HepG2 (cell line): ENCODE measurements around the gene CACNA1C. TPM values are rescaled to one million over a fixed set of nuclear protein-coding genes. Genes with fewer than 3 reads are reported as not detected.

Experiments used
- ATAC-seq: fragments of 200-7000 bp; cut with Tn5 transposase; 3 replicates; pipeline ENCODE4 v1.9.1; 2020; ENCODE audit warnings: mild to moderate bottlenecking, moderate library complexity
- BruUV-seq: library from RNA; stranded (reverse); fragments of 400-500 nt; replicated peaks from 2 replicates; lab custom pipeline; 2021; lab: Mats Ljungman, UMichigan
- CTCF ChIA-PET: fragments of 300-600 bp; formaldehyde crosslinking; extraction: SDS; loops from one replicate; lab custom pipeline; 2021; ENCODE audit warnings: low total read pairs, inconsistent platforms, low intra/inter-chr PET ratio; lab: Yijun Ruan, JAX
- POLR2A ChIA-PET: fragments of 350-600 bp; sonication (Branson Sonifier 250); formaldehyde crosslinking; loops from one replicate; lab custom pipeline; 2020; ENCODE audit warnings: antibody characterized with exemption, inconsistent platforms; lab: Yijun Ruan, JAX
- DNase-seq: peaks from one replicate; pipeline ENCODE4 v3.0.0-alpha.2; 2015; ENCODE audit warnings: low spot score
- FAIRE-seq: peaks from 3 replicates; lab custom pipeline; 2011; peaks lifted over from hg19 to GRCh38; lab: Jason Lieb, UNC
- H2AFZ ChIP-seq: one replicate; pipeline ENCODE4 v1.6.1; 2011; ENCODE audit warnings: low read length, inconsistent platforms
- H3K27ac ChIP-seq: fragments of 300-600 bp; 3 replicates; pipeline ENCODE4 v1.8.0; 2011; ENCODE audit warnings: mixed run types, mild to moderate bottlenecking, mixed read lengths, low read length, inconsistent platforms; ENCODE audit not compliant: insufficient read depth; ENCODE audit errors: extremely low read length
- H3K27me3 ChIP-seq, 2 experiments: fragments of 200-600 bp in 1 of 2; 2 replicates in 1 of 2; 3 replicates in 1 of 2; pipeline versions ENCODE4 v1.6.0 to v1.8.0; 2011; ENCODE audit warnings: low read length in 2 of 2, mild to moderate bottlenecking in 2 of 2, moderate library complexity in 2 of 2, inconsistent platforms in 1 of 2; ENCODE audit not compliant: insufficient read depth in 2 of 2, control insufficient read depth in 1 of 2
- H3K36me3 ChIP-seq, 2 experiments: fragments of 200-600 bp in 1 of 2; replicated peaks in 1 of 2; 2 replicates in 1 of 2; 3 replicates in 1 of 2; pipeline versions ENCODE4 v1.5.1 to v1.8.0; 2011; ENCODE audit warnings: low read length in 2 of 2, inconsistent platforms in 1 of 2; ENCODE audit not compliant: insufficient read depth in 2 of 2, control insufficient read depth in 1 of 2
- H3K4me1 ChIP-seq: 2 replicates; pipeline ENCODE4 v1.5.1; 2012; ENCODE audit warnings: low read length, inconsistent platforms; ENCODE audit not compliant: insufficient read depth
- H3K4me2 ChIP-seq: 2 replicates; pipeline ENCODE4 v1.6.0; 2011; ENCODE audit warnings: low read depth, low read length, inconsistent platforms
- H3K4me3 ChIP-seq, 3 experiments: fragments of 200-600 bp in 1 of 3; sonication (generic), shearing (Covaris generic) in 1 of 3; replicated peaks in 1 of 3; 2 replicates each; pipeline ENCODE4 v1.5.1; 2011 to 2016; ENCODE audit warnings: low read length in 3 of 3, inconsistent platforms in 2 of 3, low read depth in 2 of 3, mild to moderate bottlenecking in 2 of 3, control low read depth in 1 of 3, mixed read lengths in 1 of 3; ENCODE audit not compliant: insufficient read depth in 1 of 3
- H3K79me2 ChIP-seq: one replicate; pipeline ENCODE4 v1.6.1; 2011; ENCODE audit warnings: low read length, inconsistent platforms; ENCODE audit not compliant: insufficient read depth
- H3K9ac ChIP-seq: 2 replicates; pipeline ENCODE4 v1.6.0; 2011; ENCODE audit warnings: mild to moderate bottlenecking, low read depth, low read length, inconsistent platforms; ENCODE audit not compliant: insufficient read depth
- H3K9me3 ChIP-seq: 2 replicates; pipeline ENCODE4 v1.5.1; 2012; ENCODE audit warnings: mild to moderate bottlenecking, low read length
- H4K20me1 ChIP-seq: 2 replicates; pipeline ENCODE4 v1.6.0; 2011; ENCODE audit warnings: inconsistent platforms, mild to moderate bottlenecking, low read length, moderate library complexity; ENCODE audit not compliant: insufficient read depth
- ARID2 ChIP-seq: sonication (generic); formaldehyde crosslinking; IDR thresholded peaks from 2 replicates; pipeline ENCODE4 v1.8.1; 2022; ENCODE audit warnings: mild to moderate bottlenecking, missing genetic modification reagents, borderline replicate concordance
- BRCA1 ChIP-seq: sonication (generic); formaldehyde crosslinking; IDR thresholded peaks from 2 replicates; pipeline ENCODE4 v1.4.0; 2020; ENCODE audit warnings: missing genetic modification reagents
- CEBPB ChIP-seq: IDR thresholded peaks from 2 replicates; pipeline ENCODE4 v1.6.1; 2011; ENCODE audit warnings: low read depth, low read length, improper control_type of control experiment, borderline replicate concordance
- GATA4 ChIP-seq: sonication (generic); IDR thresholded peaks from 2 replicates; pipeline ENCODE4 v1.6.1; 2016; ENCODE audit warnings: antibody characterized with exemption, low read depth, borderline replicate concordance
- HOXA9 ChIP-seq: sonication (generic); formaldehyde crosslinking; IDR thresholded peaks from 2 replicates; pipeline ENCODE4 v1.8.1; 2022; ENCODE audit warnings: missing genetic modification reagents, mild to moderate bottlenecking, moderate library complexity, borderline replicate concordance
- JARID2 ChIP-seq: sonication (generic); formaldehyde crosslinking; IDR thresholded peaks from 2 replicates; pipeline ENCODE4 v1.8.1; 2023; ENCODE audit warnings: missing genetic modification reagents, inconsistent platforms; ENCODE audit not compliant: insufficient replicate concordance
- PHF5A ChIP-seq: IDR thresholded peaks from one replicate; pipeline ENCODE4 v1.6.1; 2018; ENCODE audit warnings: low read depth, missing genetic modification reagents; ENCODE audit not compliant: unreplicated experiment
- PPARG ChIP-seq: conservative IDR thresholded peaks from 2 replicates; pipeline ENCODE4 v1.6.1; 2016; ENCODE audit warnings: missing biosample characterization, missing genetic modification reagents
- SSRP1 ChIP-seq: IDR thresholded peaks from 2 replicates; pipeline ENCODE4 v1.6.1; 2016; ENCODE audit warnings: control low read depth
- ZNF333 ChIP-seq: sonication (generic); formaldehyde crosslinking; IDR thresholded peaks from 2 replicates; pipeline ENCODE4 v1.4.0; 2020; ENCODE audit warnings: mild to moderate bottlenecking, missing genetic modification reagents, borderline replicate concordance
- ZNF431 ChIP-seq: sonication (generic); formaldehyde crosslinking; IDR thresholded peaks from 2 replicates; pipeline ENCODE4 v1.9.0; 2022; ENCODE audit warnings: missing genetic modification reagents, low read depth, mild to moderate bottlenecking, borderline replicate concordance
- ZNF460 ChIP-seq: sonication (generic); formaldehyde crosslinking; IDR thresholded peaks from 2 replicates; pipeline ENCODE4 v1.5.1; 2020; ENCODE audit warnings: missing genetic modification reagents, mild to moderate bottlenecking, borderline replicate concordance
- ZNF501 ChIP-seq: sonication (generic); formaldehyde crosslinking; IDR thresholded peaks from 2 replicates; pipeline ENCODE4 v1.5.1; 2020; ENCODE audit warnings: mild to moderate bottlenecking, moderate library complexity, missing genetic modification reagents
- ZNF557 ChIP-seq: sonication (generic); formaldehyde crosslinking; IDR thresholded peaks from 2 replicates; pipeline ENCODE4 v1.4.0; 2020; ENCODE audit warnings: missing genetic modification reagents
- ZNF768 ChIP-seq: sonication (generic); formaldehyde crosslinking; IDR thresholded peaks from 2 replicates; pipeline ENCODE4 v1.4.0; 2020; ENCODE audit warnings: missing genetic modification reagents
- WGBS: methylation state at CpG from one replicate; pipeline ENCODE4 v1.1.6; 2017; ENCODE audit warnings: low lambda C conversion rate; 5-methylcytosine and 5-hydroxymethylcytosine counted together
- in situ Hi-C: cut with HindIII; loops from 2 replicates; pipeline ENCODE4 v1.10.0; 2017; ENCODE audit warnings: low pct_unique_long_range_greater_than_20kb; ENCODE audit not compliant: extremely low pct_ligation_motif_present
- intact Hi-C: fragments of 100-400 bp; cut with micrococcal nuclease; formaldehyde crosslinking; loops from one replicate; pipeline ENCODE4 v1.10.0; 2022; ENCODE audit not compliant: unreplicated experiment
- polyA plus RNA-seq, 8 experiments: library from polyadenylated mRNA; depleted of rRNA in 3 of 8; stranded (reverse) in 7 of 8; unstranded in 1 of 8; fragments of >200 nt; fragmentation: Illumina TruSeq in 4 of 8; extraction: Trizol in 4 of 8; gene quantifications; 2 replicates each; pipeline versions ENCODE4 v1.2.1 to v1.2.3, GENCODE V29; 2011 to 2016; ENCODE audit warnings: low read depth in 4 of 8, missing spikeins in 1 of 8, mixed read lengths in 1 of 8; ENCODE audit not compliant: insufficient read depth in 1 of 8
- total RNA-seq, 5 experiments: library from RNA; depleted of rRNA; stranded (reverse); fragments of >200 nt; fragmentation: Illumina TruSeq; extraction: Trizol; gene quantifications; 2 replicates each; pipeline ENCODE4 v1.2.3, GENCODE V29; 2016; ENCODE audit warnings: low read depth in 1 of 5
- TF ChIP-seq, protein P1 (sequence below): sonication (generic); formaldehyde crosslinking; IDR thresholded peaks from 2 replicates; pipeline ENCODE4 v1.4.0; 2020; ENCODE audit warnings: mild to moderate bottlenecking, missing genetic modification reagents, borderline replicate concordance

The CACNA1C gene
- total and polyA plus RNA-seq, 2 of the 13 experiments (the other 11 are each of a cell fraction or from before 2014, with no cell fraction given), result not detected

DNA sequence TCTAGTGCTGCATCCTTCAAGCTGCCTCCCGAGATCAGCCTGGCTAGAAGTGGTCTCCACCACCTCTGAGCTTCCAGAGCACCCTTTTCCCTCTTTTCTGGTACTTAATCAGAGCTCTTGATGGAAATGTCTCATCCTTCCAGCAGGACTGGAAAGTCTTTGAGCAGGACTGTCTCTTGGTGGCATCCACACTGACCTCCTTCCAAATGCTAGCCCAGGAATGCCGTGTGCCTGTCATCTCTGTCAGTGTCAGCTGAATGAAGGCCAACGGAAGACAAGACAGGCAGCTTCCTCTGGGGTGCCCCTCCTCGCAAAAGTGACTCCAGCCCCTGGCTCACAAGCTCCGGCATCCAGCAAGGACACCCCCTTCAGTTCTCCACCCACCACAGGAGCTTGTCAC lies 570.7 kb downstream of the CACNA1C start:
- intact Hi-C loops (no loop called here), in situ Hi-C loops (no loop called here)
- H4K20me1 ChIP-seq, result no peaks in the 10 kb centered on the region
- no peaks in the 10 kb centered on the region for H3K4me1 ChIP-seq
- no peak for ATAC-seq
- POLR2A ChIA-PET, result no interaction called here
- no peak overlapping the region for H3K4me3 ChIP-seq
- no peaks in the 10 kb centered on the region for H3K36me3 ChIP-seq
- no peak overlapping the region for H3K9ac ChIP-seq
- DNase-seq, result no peak
- no peak overlapping the region for H3K4me2 ChIP-seq
- H3K27me3 ChIP-seq, result peaks cover 17 to 93% of the 10 kb centered on the region in 2 experiments
- H3K79me2 ChIP-seq, result no peaks in the 10 kb centered on the region
- no peak overlapping the region for H3K27ac ChIP-seq
- BruUV-seq, result no TSS peak
- H2AFZ ChIP-seq, result no peak overlapping the region
- FAIRE-seq, result no peak
- CTCF ChIA-PET, result no interaction called here
- 10% methylated on average over 2 of the region's 5 CpGs for WGBS
- H3K9me3 ChIP-seq, result no peaks in the 10 kb centered on the region
- TF ChIP-seq ZNF460 (CRISPR knock-in tag), result no peak
- no peak for TF ChIP-seq JARID2 (CRISPR knock-in tag)
- no peak for TF ChIP-seq ZNF557 (CRISPR knock-in tag)
- TF ChIP-seq, protein P1, sequence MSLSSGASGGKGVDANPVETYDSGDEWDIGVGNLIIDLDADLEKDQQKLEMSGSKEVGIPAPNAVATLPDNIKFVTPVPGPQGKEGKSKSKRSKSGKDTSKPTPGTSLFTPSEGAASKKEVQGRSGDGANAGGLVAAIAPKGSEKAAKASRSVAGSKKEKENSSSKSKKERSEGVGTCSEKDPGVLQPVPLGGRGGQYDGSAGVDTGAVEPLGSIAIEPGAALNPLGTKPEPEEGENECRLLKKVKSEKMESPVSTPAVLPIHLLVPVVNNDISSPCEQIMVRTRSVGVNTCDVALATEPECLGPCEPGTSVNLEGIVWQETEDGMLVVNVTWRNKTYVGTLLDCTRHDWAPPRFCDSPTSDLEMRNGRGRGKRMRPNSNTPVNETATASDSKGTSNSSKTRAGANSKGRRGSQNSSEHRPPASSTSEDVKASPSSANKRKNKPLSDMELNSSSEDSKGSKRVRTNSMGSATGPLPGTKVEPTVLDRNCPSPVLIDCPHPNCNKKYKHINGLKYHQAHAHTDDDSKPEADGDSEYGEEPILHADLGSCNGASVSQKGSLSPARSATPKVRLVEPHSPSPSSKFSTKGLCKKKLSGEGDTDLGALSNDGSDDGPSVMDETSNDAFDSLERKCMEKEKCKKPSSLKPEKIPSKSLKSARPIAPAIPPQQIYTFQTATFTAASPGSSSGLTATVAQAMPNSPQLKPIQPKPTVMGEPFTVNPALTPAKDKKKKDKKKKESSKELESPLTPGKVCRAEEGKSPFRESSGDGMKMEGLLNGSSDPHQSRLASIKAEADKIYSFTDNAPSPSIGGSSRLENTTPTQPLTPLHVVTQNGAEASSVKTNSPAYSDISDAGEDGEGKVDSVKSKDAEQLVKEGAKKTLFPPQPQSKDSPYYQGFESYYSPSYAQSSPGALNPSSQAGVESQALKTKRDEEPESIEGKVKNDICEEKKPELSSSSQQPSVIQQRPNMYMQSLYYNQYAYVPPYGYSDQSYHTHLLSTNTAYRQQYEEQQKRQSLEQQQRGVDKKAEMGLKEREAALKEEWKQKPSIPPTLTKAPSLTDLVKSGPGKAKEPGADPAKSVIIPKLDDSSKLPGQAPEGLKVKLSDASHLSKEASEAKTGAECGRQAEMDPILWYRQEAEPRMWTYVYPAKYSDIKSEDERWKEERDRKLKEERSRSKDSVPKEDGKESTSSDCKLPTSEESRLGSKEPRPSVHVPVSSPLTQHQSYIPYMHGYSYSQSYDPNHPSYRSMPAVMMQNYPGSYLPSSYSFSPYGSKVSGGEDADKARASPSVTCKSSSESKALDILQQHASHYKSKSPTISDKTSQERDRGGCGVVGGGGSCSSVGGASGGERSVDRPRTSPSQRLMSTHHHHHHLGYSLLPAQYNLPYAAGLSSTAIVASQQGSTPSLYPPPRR (CRISPR knock-in tag), result no peak
- no peak for TF ChIP-seq ARID2 (CRISPR knock-in tag)
- no peak for TF ChIP-seq ZNF501 (CRISPR knock-in tag)
- no peak for TF ChIP-seq ZNF333 (CRISPR knock-in tag)
- TF ChIP-seq HOXA9 (CRISPR knock-in tag), result no peak
- no peak for TF ChIP-seq ZNF768 (CRISPR knock-in tag)
- no peak for TF ChIP-seq BRCA1
- TF ChIP-seq SSRP1, result no peak
- no peak for TF ChIP-seq ZNF431 (CRISPR knock-in tag)
- TF ChIP-seq PPARG (CRISPR knock-in tag), result no peak
- no peak for TF ChIP-seq GATA4
- no peak for TF ChIP-seq CEBPB
- TF ChIP-seq PHF5A (CRISPR knock-in tag), result no peak
